ENCODE measurements around the gene PRIMA1. TPM values are rescaled to one million over a fixed set of nuclear protein-coding genes. Genes with fewer than 3 reads are reported as not detected.

The PRIMA1 gene
- polyA plus RNA-seq, 1 of the 3 experiments (the other 2 are of a cell fraction): 0.18 TPM

- H2AFZ ChIP-seq (ENCODE audit: low read depth): no peak overlapping the region
- H3K79me2 ChIP-seq (ENCODE audit: insufficient read depth): no peaks in the 10 kb centered on the region
- H3K36me3 ChIP-seq (replicated peaks in 1 of 2; ENCODE audit: control insufficient read depth in 1 of 2, insufficient read depth in 2 of 2, low read length in 1 of 2): no peaks in the 10 kb centered on the region
- H3K4me3 ChIP-seq (ENCODE audit: low read depth in 2 of 2, low read length in 1 of 2): no peak overlapping the region
- H3K27me3 ChIP-seq (ENCODE audit: insufficient read depth): no peaks in the 10 kb centered on the region
- H3K9me2 ChIP-seq: no peaks in the 10 kb centered on the region
- H3K9ac ChIP-seq: no peak overlapping the region
- H4K20me1 ChIP-seq (ENCODE audit: insufficient read depth): no peaks in the 10 kb centered on the region
- H3K27ac ChIP-seq (ENCODE audit: low read depth in 2 of 2, low read length in 1 of 2): no peak overlapping the region
- ChIA-PET POLR2A (no interaction called here), CTCF (interaction anchor here (0.9 to 1.8 kb wide), 4 partner anchors 10 to 53 kb away, joined by 3 to 5 read pairs (median 3); no protein-coding TSS in a partner anchor)
- no peaks in the 10 kb centered on the region for H3F3A ChIP-seq (replicated peaks; ENCODE audit: insufficient read depth)
- 16% methylated on average over 6 of the region's 6 CpGs for WGBS (ENCODE audit: low lambda C conversion rate)
- DNase-seq: no peak
- H3K4me1 ChIP-seq (ENCODE audit: control insufficient read depth in 1 of 2, insufficient read depth in 2 of 2, low read depth in 1 of 2, low read length in 1 of 2): peaks cover 0 to 3% of the 10 kb centered on the region in 2 experiments; a peak in 1 of 4 replicates
- no peaks in the 10 kb centered on the region for H3K9me3 ChIP-seq
- TF ChIP-seq FOXM1 (IDR thresholded peaks at IDR 0.05; ENCODE audit: low read depth): no peak
- TF ChIP-seq EZH2phosphoT487 (IDR thresholded peaks at IDR 0.05; ENCODE audit: borderline replicate concordance, low read depth): no peak
- TF ChIP-seq JUND (IDR thresholded peaks at IDR 0.05): no peak
- no peak for TF ChIP-seq CTCF (IDR thresholded peaks at IDR 0.05)
- TF ChIP-seq RCOR1 (IDR thresholded peaks at IDR 0.05; ENCODE audit: low read length): no peak
- TF ChIP-seq TEAD4 (IDR thresholded peaks at IDR 0.05; ENCODE audit: borderline replicate concordance, insufficient read depth): no peak
- no peak for TF ChIP-seq RAD21 (IDR thresholded peaks at IDR 0.05; ENCODE audit: low read length)
- TF ChIP-seq MAX (IDR thresholded peaks at IDR 0.05; ENCODE audit: low read depth): no peak
- TF ChIP-seq USF1 (IDR thresholded peaks at IDR 0.05; ENCODE audit: borderline replicate concordance, low read depth): no peak
- TF ChIP-seq CHD2 (IDR thresholded peaks at IDR 0.05; ENCODE audit: low read length, partially characterized antibody): no peak
- TF ChIP-seq REST (IDR thresholded peaks at IDR 0.05; ENCODE audit: low read depth, low read length): no peak
- TF ChIP-seq USF2 (IDR thresholded peaks at IDR 0.05; ENCODE audit: borderline replicate concordance, low read depth, low read length): no peak
- no peak for TF ChIP-seq TCF12 (IDR thresholded peaks at IDR 0.05)
- TF ChIP-seq IRF3 (IDR thresholded peaks at IDR 0.05; ENCODE audit: low read depth, low read length): no peak
- TF ChIP-seq NFIC (IDR thresholded peaks at IDR 0.05; ENCODE audit: borderline replicate concordance): no peak
- no peak for TF ChIP-seq RXRA (IDR thresholded peaks at IDR 0.05; ENCODE audit: borderline replicate concordance, low read depth)
- TF ChIP-seq ELF1 (IDR thresholded peaks at IDR 0.05): no peak
- TF ChIP-seq MEF2A (IDR thresholded peaks at IDR 0.05; ENCODE audit: borderline replicate concordance, low read depth): no peak
- no peak overlapping the region for H3K4me2 ChIP-seq
These were observed 80.0 kb downstream of the PRIMA1 start for GRCh38 chr14:93708311-93708734.

Measured in SK-N-SH (cell line).